Measurements from ENCODE around the gene GRK2. TPM values are rescaled to one million over a fixed set of nuclear protein-coding genes. Genes with fewer than 3 reads are reported as not detected.
"Not testable (repeated sequence)": the region's sequence is repeated elsewhere in the genome, so short reads cannot be mapped to it uniquely, and the experiment has no call there.

The GRK2 gene
- total and polyA plus RNA-seq, 12 donors, result 34.2 to 65.0 (median 45.5) TPM

GRCh38 chr11:67233584-67234190, 32.6 kb upstream of the GRK2 start:
- 73 to 82% methylated on average over 7 of the region's 7 CpGs for WGBS, 2 donors
- intact Hi-C loops (cut with DNase I), result no loop called here
- ATAC-seq (no peak), DNase-seq (no peak)
- peaks cover 0 to 91% (median 31%) of the 10 kb centered on the region in 9 donors for H3K36me3 ChIP-seq
- no peak for TF ChIP-seq CTCF (IDR thresholded peaks at IDR 0.05)
- H3K4me1 ChIP-seq, result peaks cover 0 to 8% (median 7%) of the 10 kb centered on the region in 9 donors
- no peak overlapping the region for H3K27ac ChIP-seq
- H3K4me3 ChIP-seq, result no peak overlapping the region
- no peaks in the 10 kb centered on the region for H3K9me3 ChIP-seq
- H3K27me3 ChIP-seq, result no peaks in the 10 kb centered on the region

GRCh38 chr11:67234571-67234970, 31.7 kb upstream of the GRK2 start:
- ATAC-seq; intact Hi-C loops (cut with DNase I); DNase-seq; H3K9me3 ChIP-seq; H3K4me3 ChIP-seq; H3K27ac ChIP-seq; H3K27me3 ChIP-seq: not testable (repeated sequence)
- 93 to 95% methylated on average over 8 of the region's 8 CpGs for WGBS, 2 donors
- Histone ChIP-seq H3K36me3 (peaks cover 0 to 82% (median 23%) of the 10 kb centered on the region in 9 donors), H3K4me1 (peaks cover 0 to 17% (median 16%) of the 10 kb centered on the region in 9 donors)

GRCh38 chr11:67237574-67237973, 28.7 kb upstream of the GRK2 start:
- Histone ChIP-seq H3K27ac (peak overlapping the region in 1 of 10 donors; percentile 86), H3K9me3 (no peaks in the 10 kb centered on the region), H3K27me3 (no peaks in the 10 kb centered on the region), H3K36me3 (peaks cover 0 to 52% (median 6%) of the 10 kb centered on the region in 9 donors), H3K4me1 (peaks cover 8 to 37% (median 33%) of the 10 kb centered on the region in 9 donors), H3K4me3 (no peak overlapping the region)
- no peak for DNase-seq
- ATAC-seq, result no peak
- 98 to 100% methylated on average over 1 of the region's 1 CpG for WGBS, 2 donors
- TF ChIP-seq CTCF (IDR thresholded peaks at IDR 0.05), result no peak
- intact Hi-C loops (cut with DNase I), result no loop called here

GRCh38 chr11:67238894-67239782, 27.1 kb upstream of the GRK2 start:
- Histone ChIP-seq H3K4me1 (peaks cover 15 to 50% (median 49%) of the 10 kb centered on the region in 9 donors), H3K36me3 (peaks cover 0 to 54% (median 15%) of the 10 kb centered on the region in 9 donors), H3K27me3 (no peaks in the 10 kb centered on the region), H3K9me3 (no peaks in the 10 kb centered on the region), H3K4me3 (peak overlapping the region in 7 of 10 donors; percentile 57 to 85 (median 81)), H3K27ac (peak overlapping the region in 9 of 10 donors; percentile 75 to 96 (median 93))
- intact Hi-C loops (cut with DNase I), result loop anchor here in 1 of 10 donors (1.0 kb wide), 1 partner anchor 185 kb away; no protein-coding TSS in a partner anchor
- no peak for DNase-seq
- ATAC-seq, result no peak
- no peak for TF ChIP-seq CTCF (IDR thresholded peaks at IDR 0.05)
- 7 to 14% methylated on average over 10 of the region's 10 CpGs for WGBS, 2 donors
